Keratinocyte (primary cell): Measurements from ENCODE around the gene IMPDH2.

Experiments
- EZH2 ChIP-seq: IDR thresholded peaks from one replicate; pipeline ENCODE4 v1.6.1; 2012; ENCODE audit warnings: inconsistent platforms, mild to moderate bottlenecking, low read length, moderate library complexity
- TF ChIP-seq, protein P1 (sequence below), 3 experiments: IDR thresholded peaks in 1 of 3; conservative IDR thresholded peaks in 1 of 3; optimal IDR thresholded peaks in 1 of 3; 2 replicates in 2 of 3; 3 replicates in 1 of 3; pipeline versions ENCODE3 to v1.5.1; 2011; ENCODE audit warnings: low read length in 3 of 3, mild to moderate bottlenecking in 3 of 3, moderate library complexity in 2 of 3, control low read depth in 1 of 3, inconsistent platforms in 1 of 3; ENCODE audit not compliant: insufficient read depth in 2 of 3; ENCODE audit errors: extremely low read depth in 1 of 3

DNA sequence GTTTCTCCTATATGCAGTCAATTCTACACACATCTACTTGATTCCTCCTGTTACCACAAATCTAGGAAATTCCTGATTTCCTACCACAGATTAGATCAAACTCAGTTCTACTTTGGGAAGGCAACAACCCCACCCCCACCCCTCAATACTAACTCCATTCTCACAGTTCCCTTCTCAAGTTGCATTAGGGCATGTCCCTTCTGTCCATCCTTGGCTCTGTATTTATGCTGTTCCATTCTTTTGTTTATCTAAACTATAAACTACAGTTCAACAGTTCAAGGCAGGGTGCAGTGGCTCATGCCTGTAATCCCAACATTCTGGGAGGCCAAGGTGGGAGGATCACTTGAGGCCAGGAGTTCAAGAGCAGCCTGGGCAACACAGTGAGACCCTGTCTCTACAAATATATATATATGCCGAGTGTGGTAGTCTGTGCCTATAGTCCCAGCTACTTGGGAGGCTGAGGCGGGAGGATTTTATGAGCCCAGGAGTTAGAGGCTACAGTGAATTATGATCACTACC, 25.2 kb upstream of the IMPDH2 start:
- TF ChIP-seq EZH2: no peak
- TF ChIP-seq, protein P1, sequence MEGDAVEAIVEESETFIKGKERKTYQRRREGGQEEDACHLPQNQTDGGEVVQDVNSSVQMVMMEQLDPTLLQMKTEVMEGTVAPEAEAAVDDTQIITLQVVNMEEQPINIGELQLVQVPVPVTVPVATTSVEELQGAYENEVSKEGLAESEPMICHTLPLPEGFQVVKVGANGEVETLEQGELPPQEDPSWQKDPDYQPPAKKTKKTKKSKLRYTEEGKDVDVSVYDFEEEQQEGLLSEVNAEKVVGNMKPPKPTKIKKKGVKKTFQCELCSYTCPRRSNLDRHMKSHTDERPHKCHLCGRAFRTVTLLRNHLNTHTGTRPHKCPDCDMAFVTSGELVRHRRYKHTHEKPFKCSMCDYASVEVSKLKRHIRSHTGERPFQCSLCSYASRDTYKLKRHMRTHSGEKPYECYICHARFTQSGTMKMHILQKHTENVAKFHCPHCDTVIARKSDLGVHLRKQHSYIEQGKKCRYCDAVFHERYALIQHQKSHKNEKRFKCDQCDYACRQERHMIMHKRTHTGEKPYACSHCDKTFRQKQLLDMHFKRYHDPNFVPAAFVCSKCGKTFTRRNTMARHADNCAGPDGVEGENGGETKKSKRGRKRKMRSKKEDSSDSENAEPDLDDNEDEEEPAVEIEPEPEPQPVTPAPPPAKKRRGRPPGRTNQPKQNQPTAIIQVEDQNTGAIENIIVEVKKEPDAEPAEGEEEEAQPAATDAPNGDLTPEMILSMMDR (optimal IDR thresholded peaks at IDR 0.05 in 1 of 3, IDR thresholded peaks at IDR 0.05 in 1 of 3, conservative IDR thresholded peaks at IDR 0.05 in 1 of 3; ENCODE audit: extremely low read depth in 1 of 3, insufficient read depth in 2 of 3, low read length in 3 of 3): no peak
